Adrenal gland (tissue), 5 donors: Measurements from ENCODE around the gene SECISBP2.

Experiments
- CTCF ChIP-seq, 6 experiments: fragments of 450-650 bp in 4 of 6; fragments of 200-600 bp in 2 of 6; sonication (generic) in 1 of 6; IDR thresholded peaks; 1 replicate in 5 of 6; 2 replicates in 1 of 6; pipeline versions ENCODE4 v1.5.1 to v1.8.0; 2016 to 2021; ENCODE audit warnings: antibody characterized with exemption in 6 of 6, mild to moderate bottlenecking in 2 of 6, moderate library complexity in 1 of 6
- POLR2A ChIP-seq, 2 donors: fragments of 450-650 bp; IDR thresholded peaks; one replicate each; pipeline ENCODE4 v1.6.1; 2017; ENCODE audit warnings: antibody characterized with exemption in 2 of 2, mild to moderate bottlenecking in 2 of 2, moderate library complexity in 1 of 2
- donor health status: DM: no; HTN: no; CAD: no.

DNA sequence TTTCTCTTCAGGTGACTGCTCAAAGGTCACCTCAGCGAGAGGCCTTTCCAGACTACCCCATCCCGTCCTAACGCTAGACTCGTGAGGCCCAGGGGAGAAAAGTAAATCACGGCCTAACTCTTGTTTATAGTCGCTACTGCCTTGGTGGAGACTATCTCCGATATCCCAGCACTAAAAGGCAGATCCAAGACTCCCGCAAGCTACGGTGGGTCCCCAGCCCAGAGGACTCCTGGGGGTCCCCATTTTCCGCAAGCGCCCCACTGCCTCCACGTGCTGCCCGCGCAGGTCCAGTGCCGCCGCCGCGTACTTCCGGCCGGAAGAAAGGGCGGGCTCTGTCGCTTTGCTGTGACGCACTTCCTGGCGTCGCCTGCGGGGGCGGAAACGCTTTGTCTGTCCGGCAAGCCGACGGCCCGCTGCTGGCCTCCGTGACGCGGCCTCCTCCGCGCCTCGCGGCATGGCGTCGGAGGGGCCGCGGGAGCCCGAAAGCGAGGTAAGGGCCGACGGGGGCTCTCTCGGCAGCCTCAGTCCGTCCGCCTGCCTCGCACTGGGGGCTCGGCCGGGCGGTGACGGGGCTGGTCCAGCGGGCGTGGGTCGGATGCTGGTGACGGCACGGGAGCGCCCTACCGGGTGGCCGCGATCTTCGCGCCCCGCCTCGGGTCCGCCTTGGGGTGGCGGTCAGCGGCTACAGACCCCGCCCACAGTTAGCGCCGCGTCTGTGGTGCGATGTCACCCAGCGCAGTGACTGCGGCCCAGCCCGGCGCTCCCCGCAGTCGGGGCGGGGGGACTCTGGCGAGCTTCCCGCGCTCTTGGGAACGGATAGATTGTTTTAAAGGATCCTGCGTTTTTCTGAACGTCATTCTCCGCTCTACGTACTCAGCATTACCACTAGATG lies at the start of gene SECISBP2:
- TF ChIP-seq CTCF (IDR thresholded peaks at IDR 0.05) (peak; percentile 50 to 77 (median 70)), POLR2A (IDR thresholded peaks at IDR 0.05) (peak; percentile 97 to 98)
